ENCODE measurements around the gene SH2D1A. TPM values are rescaled to one million over a fixed set of nuclear protein-coding genes. Genes with fewer than 3 reads are reported as not detected.

The SH2D1A gene
- total RNA-seq, 1 donor from 2014 or later = not detected

GRCh38 chrX:124392794-124393193 lies 46.4 kb downstream of the SH2D1A start:
- Histone ChIP-seq H4K20me1 (ENCODE audit: low read depth) (no peaks in the 10 kb centered on the region), H3K4me3 (no peak overlapping the region), H3K27me3 (no peaks in the 10 kb centered on the region), H3K9ac (no peak overlapping the region), H3K4me2 (no peak overlapping the region), H3K36me3 (no peaks in the 10 kb centered on the region), H3K79me2 (ENCODE audit: low read depth) (no peaks in the 10 kb centered on the region), H3F3A (ENCODE audit: low read depth) (peaks cover 3% of the 10 kb centered on the region), H3K4me1 (peaks cover 5% of the 10 kb centered on the region), H3K9me3 (ENCODE audit: low read depth) (no peaks in the 10 kb centered on the region), H3K27ac (no peak overlapping the region), H2AFZ (replicated peaks) (no peak overlapping the region)
- no peak for DNase-seq (ENCODE audit: low spot score)
- Mint-ChIP-seq H3K27me3 (ENCODE audit: insufficient read depth, low read depth) (peaks cover 2% of the 10 kb centered on the region), H3K4me1 (peaks cover 20% of the 10 kb centered on the region), H3K36me3 (no peaks in the 10 kb centered on the region), H3K4me3 (no peak overlapping the region), H3K9me3 (no peaks in the 10 kb centered on the region), H3K27ac (no peak overlapping the region)
- no peak for TF ChIP-seq EZH2 (IDR thresholded peaks at IDR 0.05)
- no peak for TF ChIP-seq EZH2phosphoT487 (IDR thresholded peaks at IDR 0.05)
- no peak for TF ChIP-seq CTCF (IDR thresholded peaks at IDR 0.05)

- no peaks in the 10 kb centered on the region for H3K9me3 Mint-ChIP-seq
- H3K27me3 ChIP-seq = no peaks in the 10 kb centered on the region
- no peaks in the 10 kb centered on the region for H4K20me1 ChIP-seq (ENCODE audit: low read depth)
- H3F3A ChIP-seq (ENCODE audit: low read depth) = peaks cover 3% of the 10 kb centered on the region
- H3K4me1 Mint-ChIP-seq = peaks cover 16% of the 10 kb centered on the region
- H3K79me2 ChIP-seq (ENCODE audit: low read depth) = no peaks in the 10 kb centered on the region
- no peak overlapping the region for H3K27ac ChIP-seq
- no peak overlapping the region for H2AFZ ChIP-seq (replicated peaks)
- TF ChIP-seq CTCF (IDR thresholded peaks at IDR 0.05) = no peak
- TF ChIP-seq EZH2phosphoT487 (IDR thresholded peaks at IDR 0.05) = no peak
- H3K4me2 ChIP-seq = no peak overlapping the region
- no peak overlapping the region for H3K4me3 ChIP-seq
- no peaks in the 10 kb centered on the region for H3K36me3 Mint-ChIP-seq
- H3K27ac Mint-ChIP-seq = no peak overlapping the region
- peaks cover 2% of the 10 kb centered on the region for H3K27me3 Mint-ChIP-seq (ENCODE audit: insufficient read depth, low read depth)
- DNase-seq (ENCODE audit: low spot score) = no peak
- no peaks in the 10 kb centered on the region for H3K9me3 ChIP-seq (ENCODE audit: low read depth)
- peaks cover 2% of the 10 kb centered on the region for H3K4me1 ChIP-seq
- H3K9ac ChIP-seq = no peak overlapping the region
- no peak overlapping the region for H3K4me3 Mint-ChIP-seq
- no peaks in the 10 kb centered on the region for H3K36me3 ChIP-seq
Measured at GRCh38 chrX:124393238-124393637, 46.9 kb downstream of the SH2D1A start.

GRCh38 chrX:124393659-124394058 lies 47.3 kb downstream of the SH2D1A start:
- no peak overlapping the region for H3K4me2 ChIP-seq
- H3K9me3 ChIP-seq (ENCODE audit: low read depth) = no peaks in the 10 kb centered on the region
- H3F3A ChIP-seq (ENCODE audit: low read depth) = peaks cover 3% of the 10 kb centered on the region
- Mint-ChIP-seq H3K9me3 (no peaks in the 10 kb centered on the region), H3K4me1 (peaks cover 13% of the 10 kb centered on the region), H3K27me3 (ENCODE audit: insufficient read depth, low read depth) (peaks cover 2% of the 10 kb centered on the region), H3K4me3 (no peak overlapping the region), H3K36me3 (no peaks in the 10 kb centered on the region), H3K27ac (no peak overlapping the region)
- DNase-seq (ENCODE audit: low spot score) = no peak
- H3K27me3 ChIP-seq = no peaks in the 10 kb centered on the region
- H3K4me3 ChIP-seq = no peak overlapping the region
- H3K27ac ChIP-seq = no peak overlapping the region
- H3K36me3 ChIP-seq = no peaks in the 10 kb centered on the region
- no peak overlapping the region for H2AFZ ChIP-seq (replicated peaks)
- TF ChIP-seq CTCF (IDR thresholded peaks at IDR 0.05) (no peak), EZH2 (IDR thresholded peaks at IDR 0.05) (no peak), EZH2phosphoT487 (IDR thresholded peaks at IDR 0.05) (no peak)
- H3K4me1 ChIP-seq = no peaks in the 10 kb centered on the region
- no peaks in the 10 kb centered on the region for H4K20me1 ChIP-seq (ENCODE audit: low read depth)
- no peak overlapping the region for H3K9ac ChIP-seq
- no peaks in the 10 kb centered on the region for H3K79me2 ChIP-seq (ENCODE audit: low read depth)
